Measurements from ENCODE around the gene TXN2. TPM values are rescaled to one million over a fixed set of nuclear protein-coding genes. Genes with fewer than 3 reads are reported as not detected.
A peak's percentile ranks its signal among the peaks of the same experiment; 100 is the strongest.

TXN2 gene
- total and polyA plus RNA-seq, 2 of the 4 experiments (the other 2 are of a cell fraction): 49.6 to 166 TPM

DNA sequence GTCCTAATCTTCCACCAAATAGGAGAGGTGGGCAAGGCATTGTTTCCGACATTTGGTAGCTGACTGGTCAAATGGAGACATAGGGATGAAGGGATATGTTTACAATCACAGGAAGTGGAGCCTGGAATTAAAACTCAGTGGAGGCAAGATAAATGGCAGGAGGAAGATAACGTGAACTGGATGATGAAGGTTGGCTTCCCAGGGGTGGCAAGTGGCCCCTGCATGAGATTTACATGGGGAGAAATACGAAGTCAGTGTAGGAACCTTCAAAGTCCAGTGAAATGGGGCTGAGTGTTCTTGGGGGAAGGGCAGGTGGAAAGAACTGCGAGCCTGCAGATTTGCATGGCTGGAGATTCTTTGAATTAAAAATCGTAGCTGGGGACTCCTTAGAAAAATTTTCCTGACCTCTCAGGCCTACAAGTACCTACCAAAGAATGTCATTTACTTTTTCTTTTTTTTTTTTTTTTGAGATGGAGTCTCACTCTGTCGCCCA is 26.1 kb upstream of the TXN2 start:
- peak overlapping the region; percentile 58; the same call in 1 of the 2 replicates for H4K91ac ChIP-seq (ENCODE audit: insufficient read depth, low read depth, low read length)
- H3K4ac ChIP-seq (ENCODE audit: low read depth, low read length): peak overlapping the region; percentile 90
- peak overlapping the region; percentile 28 for H2AK5ac ChIP-seq (ENCODE audit: low read depth, low read length)
- H3K9me3 ChIP-seq (ENCODE audit: control insufficient read depth, insufficient read depth, low read length): no peaks in the 10 kb centered on the region
- H3K14ac ChIP-seq (replicated peaks; ENCODE audit: low read depth, low read length): peak overlapping the region; percentile 94
- H3K27ac ChIP-seq (ENCODE audit: insufficient read depth, low read length): no peak overlapping the region
- peak overlapping the region; percentile 65; the same call in 1 of the 2 replicates for H2BK120ac ChIP-seq (ENCODE audit: low read depth, low read length)
- H3K79me1 ChIP-seq (ENCODE audit: low read depth in 1 of 2, low read length in 2 of 2): peaks cover 3 to 19% of the 10 kb centered on the region in 2 experiments; a peak in 2 of 4 replicates
- no peaks in the 10 kb centered on the region for H3K4me1 ChIP-seq (ENCODE audit: control insufficient read depth, insufficient read depth, low read length)
- no peak overlapping the region for H3K9ac ChIP-seq (ENCODE audit: low read depth, low read length)
- no peak overlapping the region for H3K18ac ChIP-seq (ENCODE audit: low read depth, low read length)
- DNase-seq (no peak), ATAC-seq (ENCODE audit: low read depth) (no peak)
- ChIA-PET POLR2A (ENCODE audit: unreplicated experiment) (no interaction called here), CTCF (no interaction called here)
- peaks cover 12% of the 10 kb centered on the region for H3K9me1 ChIP-seq (ENCODE audit: insufficient read depth, low read length)
- no peaks in the 10 kb centered on the region for H3K27me3 ChIP-seq (ENCODE audit: control insufficient read depth, insufficient read depth, low read length)
- in situ Hi-C loops (cut with MboI; ENCODE audit: low sequenced_read_pairs): loop anchor here (25.0 kb wide), 1 partner anchor 1195 kb away; no protein-coding TSS in a partner anchor
- H3K4me2 ChIP-seq (ENCODE audit: low read depth, low read length): peak overlapping the region; percentile 86
- peak overlapping the region; percentile 84 for H4K5ac ChIP-seq (ENCODE audit: low read depth, low read length)
- no peak overlapping the region for H2BK20ac ChIP-seq (ENCODE audit: low read depth, low read length)
- H2AK9ac ChIP-seq (replicated peaks; ENCODE audit: low read depth, low read length, poor library complexity): peak overlapping the region; percentile 97
- intact Hi-C loops (cut with micrococcal nuclease): no loop called here
- 93% methylated on average over 2 of the region's 6 CpGs; no CpG with 5 or more reads in 1 of the 2 experiments for WGBS, 2 experiments (ENCODE audit: extremely low coverage in 2 of 2, insufficient read length in 1 of 2)
- peaks cover 17% of the 10 kb centered on the region for H4K20me1 ChIP-seq (ENCODE audit: insufficient read depth, low read length)
- peak overlapping the region; percentile 41 to 98 for H4K8ac ChIP-seq (ENCODE audit: low read depth in 2 of 2, low read length in 2 of 2)
- BruUV-seq (replicated peaks): no TSS peak
- H2BK5ac ChIP-seq (ENCODE audit: low read depth, low read length, poor library complexity, severe bottlenecking): peak overlapping the region; percentile 32
- H3K23ac ChIP-seq (ENCODE audit: low read depth, low read length): peak overlapping the region; percentile 84
- TF ChIP-seq, protein P1, sequence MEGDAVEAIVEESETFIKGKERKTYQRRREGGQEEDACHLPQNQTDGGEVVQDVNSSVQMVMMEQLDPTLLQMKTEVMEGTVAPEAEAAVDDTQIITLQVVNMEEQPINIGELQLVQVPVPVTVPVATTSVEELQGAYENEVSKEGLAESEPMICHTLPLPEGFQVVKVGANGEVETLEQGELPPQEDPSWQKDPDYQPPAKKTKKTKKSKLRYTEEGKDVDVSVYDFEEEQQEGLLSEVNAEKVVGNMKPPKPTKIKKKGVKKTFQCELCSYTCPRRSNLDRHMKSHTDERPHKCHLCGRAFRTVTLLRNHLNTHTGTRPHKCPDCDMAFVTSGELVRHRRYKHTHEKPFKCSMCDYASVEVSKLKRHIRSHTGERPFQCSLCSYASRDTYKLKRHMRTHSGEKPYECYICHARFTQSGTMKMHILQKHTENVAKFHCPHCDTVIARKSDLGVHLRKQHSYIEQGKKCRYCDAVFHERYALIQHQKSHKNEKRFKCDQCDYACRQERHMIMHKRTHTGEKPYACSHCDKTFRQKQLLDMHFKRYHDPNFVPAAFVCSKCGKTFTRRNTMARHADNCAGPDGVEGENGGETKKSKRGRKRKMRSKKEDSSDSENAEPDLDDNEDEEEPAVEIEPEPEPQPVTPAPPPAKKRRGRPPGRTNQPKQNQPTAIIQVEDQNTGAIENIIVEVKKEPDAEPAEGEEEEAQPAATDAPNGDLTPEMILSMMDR (conservative IDR thresholded peaks at IDR 0.05; ENCODE audit: low read depth, low read length): no peak
- TF ChIP-seq, protein P2, sequence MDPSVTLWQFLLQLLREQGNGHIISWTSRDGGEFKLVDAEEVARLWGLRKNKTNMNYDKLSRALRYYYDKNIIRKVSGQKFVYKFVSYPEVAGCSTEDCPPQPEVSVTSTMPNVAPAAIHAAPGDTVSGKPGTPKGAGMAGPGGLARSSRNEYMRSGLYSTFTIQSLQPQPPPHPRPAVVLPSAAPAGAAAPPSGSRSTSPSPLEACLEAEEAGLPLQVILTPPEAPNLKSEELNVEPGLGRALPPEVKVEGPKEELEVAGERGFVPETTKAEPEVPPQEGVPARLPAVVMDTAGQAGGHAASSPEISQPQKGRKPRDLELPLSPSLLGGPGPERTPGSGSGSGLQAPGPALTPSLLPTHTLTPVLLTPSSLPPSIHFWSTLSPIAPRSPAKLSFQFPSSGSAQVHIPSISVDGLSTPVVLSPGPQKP (IDR thresholded peaks at IDR 0.05; ENCODE audit: borderline replicate concordance, low read depth, low read length): no peak
- TF ChIP-seq RAD21 (IDR thresholded peaks at IDR 0.05; ENCODE audit: low read length) (no peak), FOS (IDR thresholded peaks at IDR 0.05; ENCODE audit: low read depth, low read length) (no peak), BHLHE40 (IDR thresholded peaks at IDR 0.05; ENCODE audit: low read depth, low read length) (no peak), CHD1 (IDR thresholded peaks at IDR 0.05; ENCODE audit: low read depth, low read length) (no peak), POLR2A (IDR thresholded peaks at IDR 0.05; ENCODE audit: low read depth, low read length) (no peak), MAFK (IDR thresholded peaks at IDR 0.05; ENCODE audit: low read depth, low read length) (no peak), CEBPB (IDR thresholded peaks at IDR 0.05; ENCODE audit: low read depth, low read length) (no peak), NFE2L2 (IDR thresholded peaks at IDR 0.05; ENCODE audit: low read depth, low read length) (no peak)
- dilution Hi-C loops (cut with HindIII; ENCODE audit: low sequenced_read_pairs, unreplicated experiment): no loop called here
- 0 out of 2 replicates have a peak overlapping the region, but pooled peaks have one; percentile 24 for H3K56ac ChIP-seq (ENCODE audit: extremely low read depth, insufficient read depth, low read length)
- no peak overlapping the region for H3K4me3 ChIP-seq (ENCODE audit: insufficient read depth, low read depth, low read length)
- H2AFZ ChIP-seq (replicated peaks; ENCODE audit: low read length, poor library complexity): peak overlapping the region; percentile 95
- H3K36me3 ChIP-seq (ENCODE audit: control insufficient read depth, insufficient read depth, low read length): peaks cover 26% of the 10 kb centered on the region
- no peak overlapping the region for H2BK15ac ChIP-seq (ENCODE audit: low read depth, low read length)

All from IMR-90 (cell line).